NCI-H1105 treated with DMSO at 0.1 percent for 48 hours (cell line): ENCODE data around the gene MGAT5.

ENCODE experiments used
- DNase-seq: peaks from one replicate; lab custom pipeline; 2025; lab: John Stamatoyannopoulos, UW

Gene MGAT5

DNA sequence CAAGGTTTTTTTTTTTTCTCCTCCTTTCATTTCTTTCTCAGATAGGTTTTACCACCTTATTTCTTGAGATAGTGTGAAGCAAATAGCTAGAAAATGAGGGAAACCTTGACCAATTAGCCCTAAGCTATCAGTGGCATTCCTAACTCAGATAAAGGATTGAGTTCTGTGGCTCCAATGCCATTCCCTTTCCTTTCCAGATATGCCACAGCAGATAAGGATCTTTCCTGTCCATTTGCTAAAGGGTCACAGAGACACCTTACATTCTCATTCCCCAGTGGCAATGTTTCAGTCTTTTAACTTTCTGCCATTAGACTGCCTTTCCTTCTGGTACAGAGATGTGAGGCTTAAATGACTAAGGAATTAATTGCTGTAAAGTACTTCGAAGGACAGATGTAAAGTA, 81.7 kb downstream of the MGAT5 start:
- DNase-seq, result no peak

DNA sequence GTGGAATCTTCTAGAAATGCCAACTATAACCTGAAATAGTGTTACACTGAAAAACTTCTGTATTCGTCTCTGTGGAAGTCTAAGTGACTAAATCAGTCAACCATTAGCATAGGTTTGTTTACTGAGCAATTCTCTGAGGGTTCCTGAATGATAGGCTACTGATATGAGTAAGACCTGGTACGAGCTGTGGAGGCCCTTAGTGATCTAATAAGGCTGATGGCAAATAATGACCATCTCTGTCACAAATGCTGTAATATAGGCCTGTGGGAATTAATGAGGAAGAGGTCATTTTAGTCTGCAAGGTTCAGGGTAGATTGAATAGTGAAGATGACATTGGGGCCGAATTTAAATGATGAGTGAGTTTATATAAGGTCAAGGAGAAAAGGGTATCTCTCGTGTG, 82.5 kb downstream of the MGAT5 start:
- no peak for DNase-seq

DNA sequence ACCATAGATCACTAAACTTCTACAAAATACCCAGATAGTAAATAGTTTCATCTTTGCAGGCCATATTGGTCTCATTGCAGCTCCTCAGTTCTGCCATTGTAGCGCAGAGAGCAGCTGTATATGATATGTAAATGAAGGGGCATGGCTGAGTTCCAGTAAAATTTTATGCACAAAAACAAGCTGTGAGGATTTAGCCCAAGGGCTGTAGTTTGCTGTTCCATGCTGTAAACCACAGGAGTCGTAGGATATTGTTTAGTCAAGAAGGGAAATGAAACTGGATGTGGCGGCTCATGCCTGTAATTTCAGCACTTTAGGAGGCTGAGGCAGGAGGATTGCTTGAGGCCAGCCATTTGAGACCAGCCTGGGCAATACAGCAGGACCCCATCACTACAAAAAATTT, 83.0 kb downstream of the MGAT5 start:
- DNase-seq, result no peak

DNA sequence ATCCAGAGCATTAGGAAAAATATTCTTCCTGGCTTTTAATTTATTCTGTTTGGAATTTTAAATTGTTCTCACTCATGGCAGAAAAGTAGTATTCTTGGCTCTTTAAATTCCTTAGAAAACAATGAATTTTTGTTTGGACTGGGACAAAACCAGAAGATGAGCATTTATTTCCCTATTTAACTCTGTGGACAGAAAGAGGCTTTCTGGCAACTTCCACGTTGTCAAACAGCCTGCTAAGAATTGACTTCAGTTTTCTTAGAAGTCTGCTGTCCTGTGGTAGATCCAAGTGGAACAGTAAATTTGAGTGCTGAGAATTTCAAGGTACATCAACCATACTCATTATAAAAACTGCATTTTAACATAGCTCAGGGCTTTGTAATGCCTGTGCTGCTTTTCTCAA, 83.8 kb downstream of the MGAT5 start:
- no peak for DNase-seq

DNA sequence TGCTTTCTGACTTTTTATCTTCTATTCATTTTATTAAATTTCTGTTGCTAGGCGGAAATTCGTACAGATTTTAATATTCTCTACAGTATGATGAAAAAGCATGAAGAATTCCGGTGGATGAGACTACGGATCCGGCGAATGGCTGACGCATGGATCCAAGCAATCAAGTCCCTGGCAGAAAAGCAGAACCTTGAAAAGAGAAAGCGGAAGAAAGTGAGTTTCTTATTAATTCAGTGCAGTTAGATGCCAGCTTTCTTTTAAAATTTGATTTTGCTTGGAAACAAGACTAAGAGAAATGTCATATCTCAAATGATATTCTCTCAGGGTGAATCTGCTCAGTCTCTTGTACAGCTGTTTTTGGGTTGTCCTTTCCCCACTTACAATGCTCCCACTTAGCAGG, 84.3 kb downstream of the MGAT5 start:
- DNase-seq, result no peak

DNA sequence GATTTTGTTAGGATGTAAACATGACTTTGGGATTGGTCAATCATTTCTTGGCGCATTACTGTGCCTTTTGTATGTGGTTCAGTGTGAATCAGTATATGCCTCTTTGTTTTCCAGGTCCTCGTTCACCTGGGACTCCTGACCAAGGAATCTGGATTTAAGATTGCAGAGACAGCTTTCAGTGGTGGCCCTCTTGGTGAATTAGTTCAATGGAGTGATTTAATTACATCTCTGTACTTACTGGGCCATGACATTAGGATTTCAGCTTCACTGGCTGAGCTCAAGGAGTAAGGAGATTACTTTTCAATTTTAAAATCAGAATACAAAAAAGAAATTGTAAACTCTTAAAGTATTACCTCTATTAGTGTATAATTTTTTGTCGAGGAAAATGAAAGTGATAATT, 87.6 kb downstream of the MGAT5 start:
- DNase-seq, result no peak

DNA sequence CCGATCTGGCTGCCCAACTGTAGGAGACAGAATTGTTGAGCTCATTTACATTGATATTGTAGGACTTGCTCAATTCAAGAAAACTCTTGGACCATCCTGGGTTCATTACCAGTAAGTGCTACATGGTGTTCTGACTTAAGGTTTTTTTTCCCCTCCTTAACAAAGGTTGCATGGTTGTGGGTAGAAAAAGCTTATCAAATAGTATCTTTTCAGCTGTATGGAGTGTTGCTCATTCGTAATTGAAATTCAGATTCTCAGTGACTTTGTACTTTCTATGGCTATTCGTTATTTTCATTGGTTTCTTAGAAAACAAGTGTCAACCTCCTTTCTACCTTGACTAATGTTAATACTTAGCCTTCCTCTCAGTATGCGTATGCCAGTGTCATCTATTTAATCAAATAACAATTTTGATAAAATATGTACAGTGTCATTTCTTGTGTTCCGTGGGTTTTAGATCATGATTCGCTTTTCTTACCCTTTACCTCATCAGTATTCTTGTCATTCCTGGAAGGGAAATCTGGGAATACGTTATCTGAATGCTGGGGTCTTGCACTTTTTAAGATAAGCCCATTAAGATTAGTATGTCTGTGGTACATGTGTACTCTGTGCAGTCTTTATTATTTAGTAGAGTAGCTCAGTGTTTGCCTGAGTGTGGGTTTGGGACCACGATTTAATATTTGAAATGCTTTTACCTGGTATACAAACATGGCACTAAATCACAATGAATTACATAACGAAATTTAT, 91.3 kb downstream of the MGAT5 start:
- no peak for DNase-seq

DNA sequence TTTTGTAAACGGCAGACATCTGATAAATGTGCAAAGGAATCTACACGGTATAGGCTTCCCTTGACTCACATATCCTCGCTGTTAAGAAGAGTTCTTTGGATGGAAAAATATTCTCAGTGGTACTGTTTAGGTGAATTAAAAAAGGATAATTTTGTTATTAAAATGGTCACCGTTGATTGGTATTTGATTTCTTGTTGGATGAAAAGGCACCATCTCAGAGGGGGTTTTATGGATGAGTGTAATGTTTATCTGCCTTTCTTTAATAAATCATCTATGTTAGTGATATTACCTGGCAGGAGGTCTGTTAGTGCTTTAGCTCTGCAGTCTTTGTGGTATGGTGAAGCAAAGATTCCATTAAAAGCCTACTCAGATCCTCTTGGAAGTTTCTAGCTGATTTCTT, 92.3 kb downstream of the MGAT5 start:
- no peak for DNase-seq

DNA sequence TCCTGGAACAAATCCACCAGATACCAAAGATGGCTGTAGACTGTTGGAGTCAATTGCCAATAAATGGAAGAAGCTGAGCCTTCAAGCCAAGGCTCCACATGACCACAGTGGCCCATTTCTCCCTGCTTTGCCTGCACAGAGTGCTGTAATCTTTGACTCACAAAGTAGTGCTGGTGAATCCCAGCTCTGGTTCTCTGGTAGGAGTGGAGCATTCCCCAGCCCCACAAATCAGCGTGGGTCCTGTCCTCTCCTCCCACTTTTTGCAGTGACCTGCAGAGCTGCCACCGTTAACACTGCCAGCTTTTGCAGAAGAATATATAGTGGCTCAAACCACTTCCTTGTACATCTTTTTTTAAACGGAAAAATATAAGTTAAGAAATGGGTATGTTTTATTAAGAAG, 93.9 kb downstream of the MGAT5 start:
- no peak for DNase-seq

DNA sequence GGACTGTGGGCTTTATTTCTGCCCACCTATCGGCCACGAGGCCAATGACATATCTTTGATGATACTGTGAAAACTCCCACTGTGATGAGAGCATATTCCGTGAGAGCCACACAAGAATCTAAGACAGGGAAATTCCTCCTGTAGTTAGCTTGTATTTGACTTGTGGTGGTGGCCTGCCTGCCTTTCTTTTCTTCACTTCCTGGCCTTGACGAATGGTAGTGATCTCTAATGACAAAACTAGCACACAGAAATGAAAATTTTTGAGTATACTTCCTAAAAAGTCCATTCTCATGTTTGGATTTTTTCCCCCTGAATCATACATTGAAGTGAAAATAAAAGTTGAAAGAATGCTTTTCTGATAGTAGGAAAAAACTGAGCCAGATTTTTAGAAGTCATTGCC, 94.4 kb downstream of the MGAT5 start:
- no peak for DNase-seq

DNA sequence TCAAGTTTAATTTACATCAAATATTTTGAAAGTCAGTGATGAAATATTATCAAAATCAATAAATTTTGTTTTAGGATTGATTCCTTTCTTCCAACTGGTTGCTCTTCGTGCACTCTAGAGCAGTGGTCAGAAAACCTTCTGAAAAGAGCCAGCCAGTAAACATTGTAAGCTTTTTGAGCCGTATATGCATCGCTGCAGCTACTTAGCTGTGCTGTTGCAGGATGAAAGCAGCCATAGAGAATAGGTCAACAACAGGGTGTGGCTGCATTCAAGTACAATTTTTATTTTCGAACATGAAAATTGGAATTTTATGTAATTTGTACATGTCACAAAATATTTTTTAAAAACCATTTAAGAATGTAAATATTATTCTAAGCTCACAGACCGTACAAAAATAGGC, 94.9 kb downstream of the MGAT5 start:
- DNase-seq, result no peak

DNA sequence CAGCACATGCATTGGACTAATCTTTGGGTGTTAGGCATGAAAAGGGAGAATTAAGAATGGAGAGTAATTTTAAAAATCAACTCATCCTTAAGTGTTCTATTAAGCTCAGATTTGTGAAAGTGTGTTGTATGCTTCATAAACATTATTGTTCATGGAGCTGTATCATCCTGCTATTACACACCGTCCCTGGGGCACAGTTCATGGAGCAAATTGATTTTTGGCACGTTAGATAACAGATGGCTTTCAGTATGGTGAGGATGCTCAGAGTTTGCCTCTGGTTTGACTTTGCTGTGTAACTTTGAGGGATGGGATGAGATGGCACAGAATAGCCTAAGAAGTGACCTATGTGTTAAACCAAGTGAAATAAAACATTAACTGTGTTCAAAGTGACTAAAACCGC, 97.1 kb downstream of the MGAT5 start:
- DNase-seq, result no peak

DNA sequence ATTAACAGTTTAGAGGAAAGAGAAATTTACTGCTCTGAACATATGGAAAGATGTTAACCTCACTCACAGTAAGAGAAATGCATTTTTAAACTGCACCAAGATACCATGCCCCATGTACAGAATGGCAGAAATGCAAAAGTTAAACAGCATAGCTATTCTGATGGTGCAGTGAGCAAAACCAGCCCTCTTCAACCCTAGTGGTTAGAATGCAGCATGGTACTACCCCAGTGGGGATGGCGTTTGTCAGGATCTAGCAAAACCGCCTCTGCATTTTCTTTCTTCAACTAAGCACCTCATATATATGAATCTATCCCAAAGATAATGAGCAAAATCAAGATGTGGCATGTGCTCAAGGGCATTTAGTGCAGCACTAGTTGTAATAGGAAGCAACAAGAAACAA, 98.0 kb downstream of the MGAT5 start:
- DNase-seq, result no peak

DNA sequence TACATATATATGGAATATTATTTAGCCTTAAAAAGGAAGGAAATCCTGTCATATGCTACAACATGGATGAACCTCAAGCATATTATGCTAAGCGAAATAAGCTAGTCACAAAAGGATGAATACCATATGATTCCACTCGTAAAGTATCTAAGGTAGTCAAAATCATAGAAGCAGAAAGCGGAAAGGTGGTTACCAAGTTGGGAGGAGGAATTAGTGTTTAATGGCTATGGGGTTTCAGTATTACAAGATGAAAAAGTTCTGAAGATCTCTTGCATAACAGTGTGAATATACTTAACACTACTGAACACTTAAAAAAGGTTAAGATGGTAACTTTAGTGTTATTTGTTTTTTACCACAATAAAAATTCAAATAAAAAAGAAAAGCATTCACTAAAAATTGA, 99.0 kb downstream of the MGAT5 start:
- DNase-seq, result no peak

DNA sequence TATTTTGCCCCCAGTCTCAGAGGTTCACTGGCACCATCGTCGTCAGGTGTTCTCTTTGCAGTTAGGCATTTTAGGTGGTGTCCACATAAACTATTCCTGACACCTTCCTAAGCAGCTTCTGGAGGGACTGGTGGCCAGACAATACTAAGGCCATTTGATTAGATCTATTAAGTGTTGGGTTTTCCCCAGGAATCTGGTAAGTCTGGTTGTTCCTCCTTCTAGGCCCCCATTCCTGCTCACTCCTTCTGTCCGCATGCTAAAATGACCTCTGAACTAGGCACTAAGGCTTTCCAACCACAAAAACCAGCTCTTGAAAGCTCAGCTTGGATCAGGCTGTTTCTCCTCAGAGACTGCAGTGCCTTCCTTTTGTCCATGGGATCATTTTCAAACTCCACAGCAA, 100.7 kb downstream of the MGAT5 start:
- no peak for DNase-seq

DNA sequence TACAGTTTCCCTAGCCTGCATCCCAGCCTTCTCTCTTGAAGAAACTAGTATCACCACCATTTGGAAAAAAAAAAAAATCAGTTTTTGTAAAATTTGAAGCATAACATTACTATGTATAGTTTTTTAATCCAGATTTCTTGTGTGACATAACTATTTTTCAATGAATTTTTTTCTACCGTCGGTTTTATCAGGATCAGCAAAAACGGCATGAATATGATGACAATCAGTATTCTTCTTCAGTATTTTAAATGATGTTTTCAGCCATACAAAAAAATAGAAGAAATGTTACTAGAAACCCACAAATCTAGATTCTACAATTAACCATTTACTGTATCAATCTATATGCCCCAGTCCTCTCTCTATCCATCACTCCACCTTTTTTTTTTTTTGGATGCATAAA, 103.9 kb downstream of the MGAT5 start:
- DNase-seq, result no peak

DNA sequence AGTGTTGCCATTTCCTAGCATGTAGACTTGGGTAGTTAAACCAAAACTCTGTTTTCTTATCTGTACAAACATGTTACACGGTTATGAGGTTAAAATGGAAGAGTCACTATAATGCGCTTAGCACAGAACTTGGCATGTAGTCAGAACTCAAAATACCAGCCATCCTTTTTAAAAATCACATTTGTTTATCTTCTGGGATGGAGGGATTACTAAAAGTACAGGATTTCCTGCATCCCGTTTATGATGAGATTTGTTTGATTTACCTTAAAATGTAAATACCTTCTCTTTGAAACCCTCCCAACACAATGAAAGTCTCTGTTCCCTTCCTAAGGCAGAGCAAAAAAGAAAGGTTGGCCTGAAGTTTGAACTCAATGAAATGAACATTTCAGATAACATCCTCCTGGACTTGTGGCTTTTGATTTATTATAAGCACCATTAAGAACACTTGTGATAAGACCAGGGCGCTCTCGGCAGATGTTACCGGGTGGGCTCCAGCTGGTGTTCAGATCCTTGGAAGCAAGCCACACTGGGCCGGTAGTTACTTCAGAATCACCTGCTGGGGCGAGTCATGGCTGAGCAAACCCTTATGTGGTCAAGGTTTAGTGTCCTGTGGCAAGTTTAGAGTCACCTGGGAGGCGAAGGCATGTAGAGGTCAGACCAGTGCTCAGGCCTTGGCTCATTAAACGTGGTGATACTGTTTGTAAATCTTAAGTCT, 105.7 kb downstream of the MGAT5 start:
- DNase-seq, result peak; percentile 92

DNA sequence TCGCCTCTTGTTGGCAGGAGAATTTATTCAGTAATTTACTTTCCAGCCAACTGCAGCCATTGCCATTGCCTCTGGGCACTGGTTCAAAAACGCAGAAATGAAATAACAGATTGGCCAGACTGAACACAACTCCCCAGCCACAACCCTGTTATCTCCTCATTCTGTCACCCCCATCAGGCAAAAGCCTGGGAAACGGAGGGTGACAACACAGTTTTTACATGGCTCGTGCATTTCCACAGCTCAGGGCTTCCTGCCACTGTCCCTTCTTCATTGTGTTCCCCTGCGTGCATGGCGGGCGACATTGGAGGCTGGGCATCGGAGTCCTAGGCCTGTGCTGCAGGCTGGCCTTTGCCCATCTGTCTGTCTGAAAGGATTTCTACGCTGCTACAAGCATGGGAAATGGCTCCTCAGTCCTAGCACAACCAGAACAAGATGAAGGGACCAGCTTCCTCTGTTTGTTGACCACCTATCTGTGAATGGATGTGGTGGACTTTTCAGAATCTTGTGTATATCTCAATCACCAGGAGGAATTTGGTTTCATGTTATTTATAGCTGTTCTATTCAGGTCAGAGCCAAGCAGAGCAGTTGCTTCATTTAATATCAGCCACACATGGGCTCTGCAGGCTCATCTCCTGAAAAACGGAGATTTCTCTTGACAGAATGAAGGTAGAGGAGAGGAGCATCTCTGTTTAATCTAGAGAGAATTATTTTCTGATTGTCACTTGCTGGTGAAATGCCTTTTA, 107.0 kb downstream of the MGAT5 start:
- DNase-seq, result peak; percentile 82

DNA sequence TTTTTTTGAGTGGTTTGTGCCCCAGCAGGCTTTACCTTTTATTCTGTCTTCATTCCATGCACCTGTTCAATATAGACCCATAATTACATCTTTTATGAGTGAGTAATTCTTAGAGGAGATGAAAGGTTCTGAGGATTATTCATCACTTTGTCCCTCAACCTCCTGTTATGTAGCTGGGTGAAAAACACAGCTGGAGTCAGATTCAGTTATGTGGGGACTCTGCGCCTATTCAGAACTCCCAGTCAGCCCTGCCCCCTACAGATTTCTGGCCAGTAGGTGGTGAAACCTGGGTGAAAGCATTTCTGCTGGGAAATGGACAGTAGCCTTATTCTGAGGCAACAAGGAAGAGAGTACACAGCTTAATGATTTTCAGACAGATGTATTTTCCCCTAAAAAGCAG, 107.8 kb downstream of the MGAT5 start:
- DNase-seq, result peak; percentile 84

DNA sequence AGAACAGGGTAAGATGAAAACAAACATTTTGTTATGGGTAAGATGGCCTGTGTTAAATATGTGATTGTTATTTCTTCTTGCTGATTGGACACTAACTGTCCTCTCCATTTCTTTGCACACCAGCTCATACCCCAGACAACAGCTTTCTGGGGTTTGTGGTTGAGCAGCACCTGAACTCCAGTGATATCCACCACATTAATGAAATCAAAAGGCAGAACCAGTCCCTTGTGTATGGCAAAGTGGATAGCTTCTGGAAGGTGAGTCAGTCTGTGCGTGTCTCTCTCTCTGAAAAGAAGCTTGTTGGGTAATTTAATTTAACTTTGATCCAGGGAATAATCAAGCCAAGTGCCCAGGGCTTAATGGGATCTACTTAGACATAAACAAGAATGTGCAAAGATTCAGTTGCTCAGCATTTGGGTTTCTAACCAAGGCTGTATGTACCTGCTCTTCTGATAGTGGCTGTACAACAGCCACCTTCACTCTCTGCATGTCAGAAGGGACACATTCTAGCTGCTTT, 108.3 kb downstream of the MGAT5 start:
- DNase-seq, result no peak

DNA sequence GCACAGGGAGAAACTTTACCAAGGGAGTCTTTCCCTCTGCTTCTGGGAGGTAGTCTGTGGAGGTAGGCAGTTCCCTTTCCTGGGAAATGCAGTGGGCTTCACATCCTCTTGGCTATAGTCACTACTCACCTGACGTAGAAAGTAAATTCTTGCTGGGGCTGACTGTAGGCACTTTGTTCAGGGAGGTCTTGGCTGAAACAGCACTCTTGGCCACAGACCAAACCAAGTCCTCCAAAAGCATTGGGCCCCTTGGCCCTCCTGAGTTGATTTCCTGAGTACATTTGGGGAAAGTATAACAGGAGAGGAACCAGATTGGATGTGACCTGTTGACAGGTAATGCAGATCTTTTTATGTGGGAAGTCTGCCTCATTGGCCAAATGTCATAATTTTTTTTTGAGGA, 108.9 kb downstream of the MGAT5 start:
- DNase-seq, result no peak

DNA sequence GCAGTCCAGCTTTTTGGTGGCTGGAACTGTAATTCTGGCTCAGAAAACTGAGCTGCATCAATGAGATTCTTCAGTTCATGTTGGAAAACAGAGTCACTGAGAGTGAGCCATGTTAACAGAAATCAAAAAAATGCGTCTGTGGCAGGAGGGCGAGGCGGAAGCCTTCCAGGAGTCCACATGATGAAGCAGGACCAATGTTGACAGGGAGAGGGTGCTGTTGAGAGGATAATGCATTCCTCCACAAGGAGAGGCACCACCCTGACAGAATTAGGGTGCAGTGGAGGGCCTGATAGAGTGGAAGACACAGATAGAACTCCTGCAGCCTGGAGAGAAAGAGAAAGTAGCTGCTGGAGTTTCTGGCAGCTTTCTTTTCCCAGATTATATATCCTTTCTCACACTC, 111.5 kb downstream of the MGAT5 start:
- no peak for DNase-seq

DNA sequence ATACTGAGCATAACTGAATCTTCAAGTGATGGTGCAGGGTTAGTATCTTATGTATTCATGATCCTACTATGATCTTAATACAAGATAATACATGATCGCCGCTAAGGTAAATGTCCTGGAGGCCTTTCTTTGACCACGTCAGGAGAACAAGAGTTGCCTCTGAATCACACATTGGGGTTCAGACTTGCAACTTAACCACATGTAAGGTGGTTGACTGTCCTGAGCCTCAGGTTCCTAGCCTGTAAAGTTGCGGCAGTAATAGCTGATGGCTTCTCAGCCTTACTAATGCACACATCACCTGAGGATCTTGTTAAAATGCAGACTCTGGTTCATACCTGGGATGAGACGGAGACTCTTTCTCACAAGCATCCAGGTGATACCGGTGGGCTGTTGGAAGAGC, 112.5 kb downstream of the MGAT5 start:
- DNase-seq, result no peak
